Measurements from ENCODE around the gene PRXL2B.
"Not testable (repeated sequence)": the region's sequence is repeated elsewhere in the genome, so short reads cannot be mapped to it uniquely, and the experiment has no call there.

Gene PRXL2B

GRCh38 chr1:2566101-2567045, 20.2 kb upstream of the PRXL2B start:
- no peak for DNase-seq

- DNase-seq = no peak
Observed at GRCh38 chr1:2567083-2567679, 19.4 kb upstream of the PRXL2B start.

GRCh38 chr1:2568187-2568816, 18.3 kb upstream of the PRXL2B start:
- not testable (repeated sequence) for DNase-seq

GRCh38 chr1:2569060-2569459, 17.5 kb upstream of the PRXL2B start:
- DNase-seq = no peak

GRCh38 chr1:2569703-2570102, 16.9 kb upstream of the PRXL2B start:
- not testable (repeated sequence) for DNase-seq

GRCh38 chr1:2570332-2570731, 16.2 kb upstream of the PRXL2B start:
- DNase-seq = no peak

GRCh38 chr1:2571348-2571747, 15.2 kb upstream of the PRXL2B start:
- DNase-seq = no peak

GRCh38 chr1:2573250-2573920, 13.2 kb upstream of the PRXL2B start:
- no peak for DNase-seq

GRCh38 chr1:2574350-2574749, 12.2 kb upstream of the PRXL2B start:
- DNase-seq = no peak

GRCh38 chr1:2575801-2576663, 10.5 kb upstream of the PRXL2B start:
- DNase-seq = no peak

GRCh38 chr1:2577565-2578075, 9.0 kb upstream of the PRXL2B start:
- not testable (repeated sequence) for DNase-seq

- DNase-seq = no peak
Observed at GRCh38 chr1:2578758-2579118, 7.8 kb upstream of the PRXL2B start.

- no peak for DNase-seq
Observed at GRCh38 chr1:2580691-2581090, 5.9 kb upstream of the PRXL2B start.

GRCh38 chr1:2582391-2582790, 4.2 kb upstream of the PRXL2B start:
- no peak for DNase-seq

GRCh38 chr1:2583331-2583791, 3.2 kb upstream of the PRXL2B start:
- no peak for DNase-seq

GRCh38 chr1:2583871-2584351, 2.7 kb upstream of the PRXL2B start:
- DNase-seq = no peak

GRCh38 chr1:2584686-2585317, 1.8 kb upstream of the PRXL2B start:
- DNase-seq = peak; percentile 40

- peak; percentile 94 for DNase-seq
Observed at GRCh38 chr1:2585318-2586092, 1.1 kb upstream of the PRXL2B start.

- peak; percentile 54 for DNase-seq
Observed at GRCh38 chr1:2587071-2587859, 688 bp downstream of the PRXL2B start.
